OCI-LY7 (cell line): Measurements from ENCODE around the gene TMEM256.

Experiments
- EZH2phosphoT487 ChIP-seq: fragments of 200-600 bp; sonication (generic); IDR thresholded peaks from 2 replicates; pipeline ENCODE4 v1.6.1; 2018; ENCODE audit warnings: low read depth, borderline replicate concordance, mild to moderate bottlenecking, mixed run types, antibody characterized with exemption, low read length, moderate library complexity, mixed read lengths
- TF ChIP-seq, protein P1 (sequence below): fragments of 200-600 bp; sonication (generic); conservative IDR thresholded peaks from 2 replicates; pipeline ENCODE4 v1.5.1; 2014; ENCODE audit warnings: mild to moderate bottlenecking, antibody characterized with exemption, low read length, moderate library complexity, mixed read lengths

DNA sequence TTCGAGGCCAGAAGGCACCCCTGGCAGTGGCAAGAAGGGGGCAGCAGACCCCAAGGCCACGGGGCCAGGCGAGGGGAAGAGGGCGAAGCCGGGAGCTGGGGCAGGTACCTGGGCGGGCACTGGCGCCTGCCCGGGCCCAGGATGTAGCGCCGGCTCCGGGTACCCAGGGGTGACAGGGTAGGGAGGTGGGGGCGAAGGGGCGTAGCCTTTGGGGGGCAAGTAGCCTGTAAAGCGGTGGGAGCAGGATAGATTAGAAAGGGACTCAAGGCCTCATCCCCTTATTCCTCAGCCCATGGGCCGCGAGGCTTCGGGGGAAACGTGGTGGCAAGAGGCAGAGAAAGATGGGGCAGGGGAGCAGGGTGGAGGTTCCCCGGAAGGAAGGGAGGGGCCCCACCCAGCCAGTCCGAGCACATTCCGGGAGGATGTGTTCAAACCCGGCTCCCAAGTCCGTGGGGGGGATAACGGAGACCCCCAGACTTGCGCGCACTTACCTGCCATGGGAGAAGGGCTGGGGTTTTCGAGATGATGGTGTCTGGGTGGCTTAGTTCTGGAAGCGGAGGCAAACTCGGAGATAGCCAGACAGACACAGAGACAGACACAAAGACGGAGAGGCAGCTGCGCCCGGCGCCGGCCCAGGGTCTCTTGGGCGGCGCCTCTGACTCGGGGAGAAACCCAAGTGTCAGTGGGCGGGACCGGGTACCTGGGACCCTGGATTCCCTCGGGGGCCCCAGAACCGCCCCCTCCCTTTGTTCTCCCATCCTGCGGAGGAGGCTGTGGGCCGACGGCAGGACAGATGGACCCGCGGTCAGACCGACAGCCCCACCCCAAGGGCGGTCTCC is 10.1 kb downstream of the TMEM256 start:
- TF ChIP-seq, protein P1, sequence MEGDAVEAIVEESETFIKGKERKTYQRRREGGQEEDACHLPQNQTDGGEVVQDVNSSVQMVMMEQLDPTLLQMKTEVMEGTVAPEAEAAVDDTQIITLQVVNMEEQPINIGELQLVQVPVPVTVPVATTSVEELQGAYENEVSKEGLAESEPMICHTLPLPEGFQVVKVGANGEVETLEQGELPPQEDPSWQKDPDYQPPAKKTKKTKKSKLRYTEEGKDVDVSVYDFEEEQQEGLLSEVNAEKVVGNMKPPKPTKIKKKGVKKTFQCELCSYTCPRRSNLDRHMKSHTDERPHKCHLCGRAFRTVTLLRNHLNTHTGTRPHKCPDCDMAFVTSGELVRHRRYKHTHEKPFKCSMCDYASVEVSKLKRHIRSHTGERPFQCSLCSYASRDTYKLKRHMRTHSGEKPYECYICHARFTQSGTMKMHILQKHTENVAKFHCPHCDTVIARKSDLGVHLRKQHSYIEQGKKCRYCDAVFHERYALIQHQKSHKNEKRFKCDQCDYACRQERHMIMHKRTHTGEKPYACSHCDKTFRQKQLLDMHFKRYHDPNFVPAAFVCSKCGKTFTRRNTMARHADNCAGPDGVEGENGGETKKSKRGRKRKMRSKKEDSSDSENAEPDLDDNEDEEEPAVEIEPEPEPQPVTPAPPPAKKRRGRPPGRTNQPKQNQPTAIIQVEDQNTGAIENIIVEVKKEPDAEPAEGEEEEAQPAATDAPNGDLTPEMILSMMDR: no peak
- no peak for TF ChIP-seq EZH2phosphoT487
